GM19463 (cell line): ENCODE results near the gene SEZ6L.

ENCODE experiments used
- ATAC-seq: cut with Tn5 transposase; IDR thresholded peaks from one replicate; pipeline ENCODE4 v1.9.1; 2021; ENCODE audit warnings: mild to moderate bottlenecking, moderate library complexity; ENCODE audit not compliant: unreplicated experiment

The SEZ6L gene

DNA sequence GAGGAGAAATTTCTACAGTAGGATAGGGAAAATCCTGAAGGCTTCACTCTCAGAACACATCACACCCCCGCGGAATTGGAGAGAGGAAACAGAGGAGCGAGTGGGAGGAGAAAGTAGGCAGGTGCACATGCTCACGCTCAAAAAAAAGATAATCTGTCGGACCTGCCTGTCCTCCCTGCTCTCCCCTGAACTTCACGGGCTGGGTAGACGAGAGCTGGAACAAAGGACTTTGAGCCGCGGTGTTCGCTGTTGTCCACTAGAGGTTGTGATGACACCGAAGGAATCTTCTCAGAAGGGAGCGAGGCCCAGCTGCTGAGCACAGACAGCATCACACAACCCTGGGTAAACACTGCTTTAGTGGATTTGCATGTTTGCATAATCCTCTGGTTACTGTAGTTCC is 5.0 kb downstream of the SEZ6L start:
- no peak for ATAC-seq

DNA sequence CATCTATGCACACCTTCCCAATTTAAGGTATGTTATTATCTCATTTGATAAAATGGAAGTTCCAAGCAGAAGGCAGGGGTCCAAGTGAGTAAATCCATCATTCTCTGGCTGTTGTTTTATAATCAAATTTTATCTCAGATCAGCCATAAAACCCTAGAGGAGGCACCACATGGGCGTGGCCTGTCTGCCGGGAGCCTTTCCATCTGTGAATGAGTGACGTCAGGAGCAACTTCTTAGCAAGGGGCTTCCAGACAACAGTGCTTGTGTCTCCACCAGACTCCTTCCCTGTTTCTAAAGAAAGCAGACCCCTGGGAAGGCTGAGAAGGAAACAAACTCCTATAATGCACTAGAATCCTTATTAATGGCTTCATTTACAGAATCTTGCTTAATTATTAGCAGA is 13.5 kb downstream of the SEZ6L start:
- ATAC-seq: no peak

DNA sequence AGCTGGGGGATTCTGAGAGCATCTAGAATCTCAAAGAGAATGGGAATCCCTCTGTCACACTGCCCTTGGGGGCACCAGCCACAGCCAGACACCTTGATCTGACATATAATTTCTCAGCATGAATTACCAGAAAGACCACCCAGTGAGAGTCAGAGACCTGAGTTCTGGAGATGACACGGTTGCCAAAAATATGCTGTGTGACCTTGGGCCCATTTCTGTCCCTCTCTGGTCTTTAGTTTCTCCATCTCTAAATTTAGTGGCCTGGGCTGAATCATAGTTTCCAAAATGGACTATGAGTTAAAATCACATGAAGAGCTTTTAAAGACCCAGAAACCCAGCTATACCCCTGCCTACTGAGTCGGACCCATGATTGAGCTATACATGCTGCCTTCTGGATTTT is 15.9 kb downstream of the SEZ6L start:
- no peak for ATAC-seq

DNA sequence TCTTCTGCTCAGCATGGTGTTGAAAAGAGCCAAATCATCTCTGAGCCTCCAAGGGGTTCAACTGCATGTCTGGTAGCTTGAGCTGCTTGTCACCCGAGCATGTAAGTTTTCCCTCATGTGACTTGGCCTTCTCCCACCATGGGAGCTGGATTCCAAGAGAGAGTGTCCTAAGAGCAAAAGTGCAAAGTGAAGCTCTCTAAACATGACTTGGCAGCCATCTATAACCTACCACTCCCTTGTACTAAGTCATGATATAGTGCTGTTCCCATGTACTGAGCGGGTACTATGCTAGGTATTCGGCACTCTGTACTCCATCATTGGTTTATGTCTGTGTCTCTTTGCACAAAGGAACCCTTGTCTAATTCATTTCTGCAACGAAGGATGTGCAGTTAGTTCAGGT is 19.1 kb downstream of the SEZ6L start:
- no peak for ATAC-seq

DNA sequence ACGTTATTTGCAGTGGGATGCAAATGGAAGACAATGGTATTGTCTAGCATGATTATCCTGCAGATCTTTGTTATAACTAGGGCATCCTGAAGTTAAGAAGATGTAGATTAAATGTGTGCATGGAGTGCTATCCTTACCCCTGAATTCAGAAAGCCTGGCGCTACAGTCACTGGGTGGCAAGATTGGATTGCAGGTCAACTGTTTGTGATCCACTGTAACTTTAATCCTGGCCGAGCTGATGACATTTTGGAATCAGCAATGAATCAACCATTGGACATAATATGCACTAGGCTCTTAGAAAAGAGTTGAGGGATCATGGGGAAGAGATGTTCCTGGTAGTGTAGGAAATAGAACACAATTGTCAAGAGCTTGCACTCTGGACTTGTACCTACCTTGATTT is 25.1 kb downstream of the SEZ6L start:
- no peak for ATAC-seq

DNA sequence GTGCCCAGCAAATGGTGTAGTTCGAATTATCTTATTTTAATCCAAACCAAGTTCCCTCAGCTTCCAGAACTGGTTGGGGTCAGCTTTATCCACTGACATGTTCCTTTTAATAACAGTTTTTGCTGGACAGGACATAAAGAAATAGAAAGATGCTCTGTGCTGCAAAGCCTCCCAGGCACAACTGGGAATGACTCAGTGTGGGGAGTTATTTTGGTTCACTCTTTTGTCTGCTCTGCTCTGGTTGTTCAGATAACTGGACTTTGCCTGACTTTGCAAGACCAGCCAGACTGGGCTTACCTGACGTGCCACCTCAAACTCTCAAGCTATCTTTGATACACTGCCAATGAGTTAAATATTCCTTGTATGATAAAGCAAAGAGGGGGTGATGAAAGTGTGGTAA is 25.6 kb downstream of the SEZ6L start:
- no peak for ATAC-seq

DNA sequence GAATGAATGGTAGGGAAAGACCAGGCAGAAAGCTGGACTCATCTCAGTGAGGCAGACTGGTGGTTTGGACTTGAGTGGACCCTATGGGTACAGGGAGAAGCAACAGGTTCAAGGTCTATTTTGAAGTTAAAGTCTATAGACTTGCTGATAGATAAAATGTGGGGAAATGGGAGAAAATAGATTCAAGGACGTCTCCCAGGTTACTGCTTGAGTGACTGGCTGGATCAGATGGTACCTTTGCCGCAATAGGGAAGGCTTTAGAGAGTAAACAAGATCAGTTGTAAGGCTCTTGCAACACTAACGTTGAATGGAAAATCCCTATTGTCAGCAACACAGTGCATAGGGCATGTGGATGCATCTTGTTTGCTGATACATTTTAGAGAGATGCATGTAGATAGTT is 27.4 kb downstream of the SEZ6L start:
- no peak for ATAC-seq

DNA sequence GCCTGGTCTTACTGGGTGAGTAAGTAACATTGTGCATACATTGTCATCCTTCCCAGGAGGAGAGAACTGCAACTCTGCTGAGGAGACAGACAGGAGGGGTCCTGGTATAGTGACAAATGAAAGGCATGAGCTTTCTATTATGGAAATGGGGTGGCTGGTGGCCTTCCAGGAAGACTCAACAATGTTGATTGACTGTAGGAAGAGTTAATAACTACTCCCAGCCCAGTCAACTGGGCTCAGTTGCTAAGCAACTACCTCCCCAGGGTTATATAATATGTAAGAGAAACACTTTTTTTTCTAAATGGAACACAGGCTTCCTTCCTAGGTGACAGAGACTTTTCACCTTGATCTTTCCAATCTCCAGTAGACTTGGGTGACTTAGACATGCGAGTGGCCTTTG is 28.2 kb downstream of the SEZ6L start:
- no peak for ATAC-seq

DNA sequence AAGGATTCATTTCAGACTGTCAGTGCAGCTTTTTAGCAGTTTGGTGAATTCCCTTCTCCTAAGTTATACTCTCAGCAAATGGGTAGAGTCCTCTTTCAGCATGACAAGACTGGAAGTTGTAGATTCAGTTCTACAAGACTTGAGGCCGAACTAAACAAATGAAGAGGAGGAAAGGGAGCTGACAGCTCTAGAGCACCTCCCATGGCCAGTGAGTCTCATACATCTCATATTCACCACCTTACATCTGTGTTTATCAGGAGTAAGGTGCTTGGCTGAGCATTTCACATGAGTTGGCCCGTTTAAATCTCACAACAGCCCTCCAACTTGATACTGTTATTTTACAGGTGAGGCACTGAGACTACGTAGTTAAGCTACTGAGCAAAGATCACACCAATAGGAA is 30.4 kb downstream of the SEZ6L start:
- no peak for ATAC-seq

DNA sequence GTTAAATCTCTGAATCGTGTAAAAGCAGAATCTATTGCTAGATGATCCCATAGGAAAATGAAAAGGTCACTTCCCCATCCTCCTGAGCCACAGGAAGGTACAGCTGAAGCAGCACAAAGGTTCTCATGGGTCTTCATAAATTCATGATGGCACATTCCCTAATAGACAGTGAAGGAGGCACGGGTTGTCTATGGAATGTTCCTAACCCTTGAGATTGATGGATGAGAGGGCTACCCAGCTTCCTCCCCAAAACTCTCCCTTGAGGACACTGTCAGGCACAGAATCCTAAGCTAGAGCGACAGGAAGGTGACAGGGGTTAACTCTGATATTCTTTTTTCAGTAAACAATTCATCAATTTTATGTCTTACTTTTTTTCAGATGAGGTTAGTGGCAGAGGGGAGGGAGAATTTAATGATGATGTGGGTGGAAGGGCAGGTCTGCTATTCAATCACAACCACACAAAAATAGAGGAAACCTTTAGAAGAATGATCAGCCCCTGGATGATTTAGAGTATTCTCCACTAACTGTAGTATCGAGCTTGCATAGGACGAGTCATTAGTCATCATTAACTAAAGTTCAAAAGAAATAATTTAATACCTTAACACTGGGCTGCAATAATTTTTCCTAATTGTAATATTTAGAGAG is 33.1 kb downstream of the SEZ6L start:
- no peak for ATAC-seq

DNA sequence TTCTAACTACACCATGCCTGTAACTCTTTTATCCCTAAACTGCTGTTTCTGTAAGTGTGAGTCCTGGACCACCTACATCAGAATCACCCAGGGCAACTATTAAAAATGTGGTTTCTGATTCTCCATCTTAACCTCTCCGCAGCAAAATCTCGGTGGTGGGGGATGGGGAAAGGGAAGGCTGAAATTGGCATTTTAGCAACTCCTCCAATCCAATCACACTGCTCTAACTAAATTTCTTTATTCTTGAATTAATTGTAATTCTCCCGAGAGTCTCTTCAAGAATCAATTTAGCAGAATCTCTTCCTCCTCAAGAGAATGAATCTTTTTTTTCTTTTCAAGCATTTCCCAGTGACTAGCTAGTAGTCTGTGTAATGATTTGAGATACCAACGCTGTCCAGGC is 36.2 kb downstream of the SEZ6L start:
- ATAC-seq: no peak

DNA sequence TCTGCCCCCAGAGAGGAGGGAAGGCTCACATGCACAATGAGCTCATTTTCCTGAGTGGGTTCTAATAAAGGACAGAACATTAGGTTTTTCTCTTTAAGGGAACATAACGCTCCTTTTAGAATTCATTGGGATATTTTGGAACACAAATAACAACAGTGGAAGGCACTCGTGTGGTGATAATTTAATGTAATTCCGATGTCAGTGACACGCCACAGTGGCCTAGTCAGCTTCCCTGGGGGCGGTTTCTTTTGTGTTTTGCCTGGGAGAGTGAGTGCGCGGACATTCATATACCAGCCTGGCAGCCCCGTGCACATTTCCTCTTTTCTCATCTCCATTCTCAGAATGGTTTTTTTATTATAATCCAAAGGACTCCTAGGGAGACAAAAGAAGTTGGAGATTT is 41.1 kb downstream of the SEZ6L start:
- ATAC-seq: no peak

DNA sequence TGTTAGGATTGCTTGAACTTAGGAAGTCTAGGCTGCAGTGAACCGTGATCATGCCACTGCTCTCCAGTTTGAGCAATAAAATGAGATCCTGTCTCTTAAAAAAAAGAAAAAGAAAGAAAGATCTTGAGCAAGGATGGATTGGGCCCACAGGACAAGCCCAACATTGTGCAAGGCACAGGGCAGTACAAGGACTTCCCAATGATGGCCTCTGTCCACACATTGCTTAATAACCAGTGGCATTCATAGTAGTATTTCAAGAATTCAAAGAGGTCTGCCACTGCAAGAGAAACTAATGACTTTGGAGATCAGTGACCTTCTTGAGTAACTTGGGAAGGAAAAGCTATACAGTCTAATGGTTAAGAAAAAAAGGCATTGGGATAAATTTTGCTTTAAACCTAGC is 44.6 kb downstream of the SEZ6L start:
- no peak for ATAC-seq

DNA sequence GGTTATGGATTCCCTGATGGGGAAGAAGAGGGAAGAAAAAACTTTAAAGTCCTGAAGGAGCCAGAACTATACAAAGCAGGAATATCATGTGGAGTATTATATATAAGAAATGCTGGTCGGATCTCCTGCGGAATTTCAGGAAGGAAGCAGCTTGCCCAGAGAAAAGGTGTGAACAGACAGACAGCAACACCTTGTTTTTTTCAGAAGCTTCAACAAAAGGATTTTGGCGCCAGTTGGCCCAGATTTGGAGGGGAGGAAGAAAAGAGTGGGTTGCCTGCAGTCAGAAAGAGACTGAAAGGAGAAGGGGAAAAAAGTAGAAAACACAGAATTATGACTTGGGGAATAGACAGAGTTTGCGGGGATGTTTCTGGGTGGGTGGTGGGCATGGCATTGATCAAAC is 45.2 kb downstream of the SEZ6L start:
- no peak for ATAC-seq

DNA sequence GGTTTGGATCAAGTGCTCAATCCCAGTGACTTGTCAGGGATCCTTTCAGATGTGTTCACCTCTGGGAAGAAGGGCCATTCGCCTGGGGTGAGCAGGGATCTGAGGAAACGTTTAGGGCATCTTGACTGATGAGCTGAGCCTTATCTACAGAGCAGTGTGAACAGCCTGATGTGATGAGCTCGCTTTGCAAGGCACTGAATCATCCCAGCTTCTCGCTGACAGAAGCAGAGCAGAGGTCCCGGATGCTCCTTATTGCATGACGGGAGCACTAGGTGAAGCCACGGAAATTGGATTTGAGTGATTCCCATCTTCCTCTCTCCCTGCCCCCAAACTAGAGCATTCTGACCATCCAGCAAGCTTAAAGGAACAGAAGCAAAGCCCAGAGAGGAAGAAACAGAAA is 46.5 kb downstream of the SEZ6L start:
- ATAC-seq: no peak

DNA sequence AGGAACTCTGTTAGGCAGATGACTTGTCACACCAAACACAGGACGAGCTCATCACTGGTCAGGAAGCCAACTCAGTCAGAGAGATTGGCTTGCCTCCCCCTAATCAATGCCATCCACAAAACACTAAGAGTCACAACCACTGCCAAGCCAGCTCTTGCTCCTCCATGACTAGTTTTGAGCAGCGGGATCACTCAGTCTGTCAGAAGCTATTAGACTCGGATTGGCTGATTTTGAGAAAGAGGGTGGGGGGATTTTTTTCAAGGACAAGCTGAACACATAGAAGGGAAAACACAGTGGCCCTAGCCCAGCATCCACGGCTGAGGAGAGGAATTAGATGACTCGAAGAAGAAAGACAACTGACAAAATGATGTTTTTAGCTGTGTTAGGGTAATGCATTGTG is 55.9 kb downstream of the SEZ6L start:
- no peak for ATAC-seq

DNA sequence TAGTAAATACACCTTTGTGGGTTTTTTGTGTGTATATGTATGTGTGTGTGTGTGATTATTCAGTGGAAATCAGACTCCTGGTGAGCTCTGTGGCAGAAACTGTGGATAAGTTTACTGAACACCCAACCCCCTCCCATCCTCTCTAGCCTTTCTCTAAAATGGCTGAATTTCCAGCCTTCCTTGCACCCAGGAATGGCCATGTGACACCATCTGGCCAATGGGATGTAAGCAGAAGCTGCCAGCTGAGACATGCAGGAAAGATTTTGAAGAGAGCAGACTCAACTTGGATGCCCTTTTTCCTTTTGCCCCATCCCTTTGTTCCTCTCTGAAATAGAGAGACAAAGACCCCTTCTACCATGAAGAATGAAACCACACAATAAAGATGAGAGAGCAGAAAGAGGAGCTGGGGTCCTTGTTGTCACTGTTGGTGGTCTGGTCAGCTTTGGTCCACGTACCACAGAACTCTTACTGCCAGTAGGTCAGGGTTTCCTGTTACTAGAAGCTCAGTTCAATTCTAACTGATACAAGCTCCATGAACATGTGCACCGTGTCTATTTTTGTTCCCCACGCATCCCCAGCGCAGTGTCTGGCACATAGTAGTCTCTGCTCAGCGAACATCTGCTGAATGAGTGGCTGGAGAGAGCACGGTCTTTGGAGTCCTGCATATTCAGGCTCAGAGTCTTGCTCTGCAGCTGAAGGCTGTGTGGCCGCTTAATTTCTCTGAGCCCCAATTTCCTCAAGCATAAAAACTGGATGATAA is 57.5 kb downstream of the SEZ6L start:
- ATAC-seq: no peak

DNA sequence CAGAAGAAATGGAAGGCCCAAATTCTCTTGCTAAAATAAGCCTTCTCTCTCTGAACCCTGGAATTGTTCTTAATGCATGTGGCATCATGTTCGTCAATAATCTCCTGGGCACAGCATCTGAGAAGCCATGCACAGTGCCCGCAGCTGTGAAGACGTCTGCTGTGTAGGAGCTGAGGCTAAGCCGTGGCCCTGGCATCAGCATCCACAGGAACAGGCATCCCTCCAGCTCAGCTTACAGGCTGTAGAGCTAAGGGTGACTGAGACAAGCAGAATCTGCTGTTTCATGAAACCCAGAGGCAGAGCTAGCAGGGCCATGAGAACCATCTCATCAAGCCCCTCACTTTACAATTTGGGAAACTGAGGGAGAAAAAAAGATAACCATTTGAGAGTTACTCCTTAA is 60.6 kb downstream of the SEZ6L start:
- no peak for ATAC-seq

DNA sequence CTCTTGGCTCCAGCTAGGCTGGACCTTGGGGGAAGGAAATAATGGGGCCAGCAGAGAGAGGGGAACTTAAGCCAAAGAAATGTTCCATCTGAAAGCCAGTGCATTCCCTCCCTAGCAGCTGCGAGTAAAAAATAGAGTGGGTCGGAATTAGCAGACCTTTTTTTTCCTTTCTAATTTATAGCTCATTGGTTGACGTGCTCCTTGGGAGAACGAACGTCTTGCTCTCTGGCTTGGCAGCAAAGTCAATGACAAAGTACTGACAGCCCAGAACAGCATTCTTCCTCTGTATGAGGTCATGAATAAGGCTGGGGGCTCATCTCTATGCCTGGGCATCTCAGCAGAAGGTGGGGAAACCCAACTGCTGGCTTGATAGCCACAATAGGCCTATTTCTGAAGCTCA is 65.0 kb downstream of the SEZ6L start:
- no peak for ATAC-seq

DNA sequence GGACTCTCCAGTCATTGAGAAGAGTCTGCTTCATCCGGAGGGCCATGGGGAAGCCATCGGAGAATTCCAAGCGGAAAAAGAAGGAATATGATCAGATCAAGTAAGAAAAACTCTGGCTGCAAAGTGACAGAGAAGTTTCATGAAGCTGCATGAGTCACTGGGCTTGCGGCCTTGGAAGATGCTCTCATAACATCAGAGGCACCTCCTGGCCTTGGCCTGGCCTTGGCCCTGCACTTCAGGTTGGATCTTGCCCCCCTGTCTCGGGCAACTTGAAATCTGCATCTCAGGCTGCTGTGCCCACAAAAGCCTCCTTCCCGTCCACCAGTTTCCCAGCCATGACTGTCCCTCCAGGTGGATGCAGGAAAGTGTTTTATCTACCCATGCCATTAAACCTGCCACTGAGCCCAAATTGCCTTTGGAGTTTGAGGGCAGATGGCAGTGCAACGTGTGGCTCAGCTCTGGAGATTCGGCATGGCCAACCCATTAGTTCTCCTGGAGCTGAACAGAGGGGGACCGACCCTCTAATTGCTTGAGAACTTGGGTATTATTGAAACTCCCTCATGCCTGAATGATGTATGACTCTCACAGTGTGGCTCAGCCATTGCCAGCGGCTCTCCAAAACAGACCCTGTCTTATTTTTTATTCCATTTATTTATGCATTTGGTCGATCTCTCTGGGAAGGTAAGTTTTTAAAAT is 66.7 kb downstream of the SEZ6L start:
- ATAC-seq: no peak

DNA sequence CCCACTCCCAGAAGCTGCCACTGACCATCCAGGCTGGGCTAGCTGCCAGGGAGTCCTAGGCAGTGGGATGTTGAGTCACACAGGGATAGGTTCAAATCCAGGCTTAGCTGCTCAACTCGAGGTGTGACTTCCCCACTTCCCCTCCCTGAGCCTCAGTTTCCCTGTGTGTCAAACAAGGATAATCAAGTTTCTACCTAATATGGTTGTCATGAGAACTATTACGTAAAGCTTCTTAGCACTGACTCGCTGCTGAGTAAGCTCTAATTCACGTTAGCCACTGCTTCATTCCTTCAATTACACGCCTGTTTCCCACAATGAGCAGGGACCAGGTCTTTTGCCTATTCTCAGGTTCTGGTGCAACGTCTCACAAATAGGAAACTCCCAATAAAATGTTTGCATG is 67.7 kb downstream of the SEZ6L start:
- no peak for ATAC-seq

DNA sequence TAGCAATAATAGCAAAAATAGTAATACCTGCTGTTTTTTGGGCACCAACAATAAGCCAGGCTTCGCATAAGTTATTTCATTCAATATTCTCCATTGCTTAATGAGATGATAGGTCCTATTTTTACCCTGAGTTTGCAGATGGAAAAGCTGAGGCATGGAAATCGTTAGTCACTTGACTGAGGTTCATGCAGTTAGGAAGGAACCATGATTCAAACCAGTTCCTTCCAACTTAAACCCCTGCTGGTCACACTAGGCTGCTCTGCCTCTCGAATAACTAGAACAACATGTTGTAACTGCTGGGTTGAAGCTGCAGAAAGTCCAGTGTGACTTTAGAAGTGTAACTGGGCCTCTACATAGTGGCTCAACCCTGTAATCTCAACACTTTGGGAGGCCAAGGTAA is 69.3 kb downstream of the SEZ6L start:
- ATAC-seq: no peak
